Measurements from ENCODE around the gene FGFBP1. TPM values are rescaled to one million over a fixed set of nuclear protein-coding genes. Genes with fewer than 3 reads are reported as not detected.

Gene FGFBP1
- total and polyA plus RNA-seq, 2 donors (not counting 3 experiments of a cell fraction or from before 2014, with no cell fraction given), result not detected

DNA sequence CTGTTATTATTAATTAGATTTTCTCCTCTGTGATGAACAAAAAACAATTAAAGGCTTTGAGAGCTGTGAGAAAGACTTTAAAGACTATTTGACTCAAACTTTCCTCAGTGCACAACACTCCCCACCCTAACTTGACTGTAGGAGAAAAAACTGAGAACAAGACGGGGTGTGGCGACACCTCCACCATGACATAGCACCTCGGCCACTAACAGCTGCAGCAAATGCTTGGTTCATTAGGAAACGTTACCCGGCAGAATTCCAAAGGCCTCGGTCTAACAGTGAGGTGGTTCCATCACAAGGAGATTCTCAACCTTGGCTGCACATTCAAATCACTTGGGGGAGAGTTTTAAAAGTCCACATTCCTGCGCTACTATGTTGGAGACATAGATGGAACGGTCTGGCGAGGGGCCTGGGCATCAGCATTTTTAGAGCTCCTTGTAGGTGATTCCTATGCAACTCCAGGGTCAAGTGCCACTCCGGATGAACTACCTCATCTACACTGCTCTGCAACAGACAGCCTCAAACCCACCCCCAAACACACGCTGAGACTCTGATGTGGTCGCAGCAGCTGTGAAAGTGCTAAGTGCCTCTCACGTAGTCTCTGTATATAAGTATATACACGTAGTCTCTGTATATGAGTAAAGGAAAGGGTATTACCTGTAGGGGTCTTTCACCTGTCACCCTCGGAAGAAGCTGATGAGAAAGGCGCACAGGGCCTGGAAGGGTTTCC, 23.4 kb upstream of the FGFBP1 start:
- ChIA-PET POLR2A (no interaction called here), CTCF (interaction anchor here (1.1 to 5.2 kb wide), 4 partner anchors 8 to 482 kb away, joined by 4 to 58 read pairs (median 18); no protein-coding TSS in a partner anchor)
- H3K9me3 ChIP-seq (replicated peaks; ENCODE audit: control insufficient read depth, insufficient read depth, low read length), result no peaks in the 10 kb centered on the region
- H3K4me2 ChIP-seq (ENCODE audit: insufficient read depth, low read length), result no peak overlapping the region
- H3K27me3 ChIP-seq (ENCODE audit: control insufficient read depth in 2 of 2, insufficient read depth in 2 of 2, low read length in 2 of 2), result no peaks in the 10 kb centered on the region
- H2AFZ ChIP-seq (ENCODE audit: low read depth, low read length), result no peak overlapping the region
- intact Hi-C loops (cut with micrococcal nuclease), result no loop called here
- no peak overlapping the region for H3K4me3 ChIP-seq (replicated peaks in 1 of 3; ENCODE audit: insufficient read depth in 1 of 3, low read depth in 1 of 3, low read length in 3 of 3)
- FAIRE-seq, result no peak
- no TSS peak for BruUV-seq (replicated peaks)
- DNase-seq (ENCODE audit: low read depth, low spot score), result no peak
- dilution Hi-C loops (cut with MboI; ENCODE audit: extremely low pct_ligation_motif_present, low sequenced_read_pairs), result no loop called here
- no peaks in the 10 kb centered on the region for H3K79me2 ChIP-seq (ENCODE audit: control insufficient read depth, insufficient read depth, low read length)
- TF ChIP-seq, protein P1, sequence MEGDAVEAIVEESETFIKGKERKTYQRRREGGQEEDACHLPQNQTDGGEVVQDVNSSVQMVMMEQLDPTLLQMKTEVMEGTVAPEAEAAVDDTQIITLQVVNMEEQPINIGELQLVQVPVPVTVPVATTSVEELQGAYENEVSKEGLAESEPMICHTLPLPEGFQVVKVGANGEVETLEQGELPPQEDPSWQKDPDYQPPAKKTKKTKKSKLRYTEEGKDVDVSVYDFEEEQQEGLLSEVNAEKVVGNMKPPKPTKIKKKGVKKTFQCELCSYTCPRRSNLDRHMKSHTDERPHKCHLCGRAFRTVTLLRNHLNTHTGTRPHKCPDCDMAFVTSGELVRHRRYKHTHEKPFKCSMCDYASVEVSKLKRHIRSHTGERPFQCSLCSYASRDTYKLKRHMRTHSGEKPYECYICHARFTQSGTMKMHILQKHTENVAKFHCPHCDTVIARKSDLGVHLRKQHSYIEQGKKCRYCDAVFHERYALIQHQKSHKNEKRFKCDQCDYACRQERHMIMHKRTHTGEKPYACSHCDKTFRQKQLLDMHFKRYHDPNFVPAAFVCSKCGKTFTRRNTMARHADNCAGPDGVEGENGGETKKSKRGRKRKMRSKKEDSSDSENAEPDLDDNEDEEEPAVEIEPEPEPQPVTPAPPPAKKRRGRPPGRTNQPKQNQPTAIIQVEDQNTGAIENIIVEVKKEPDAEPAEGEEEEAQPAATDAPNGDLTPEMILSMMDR (IDR thresholded peaks at IDR 0.05; ENCODE audit: extremely low read depth in 1 of 2, insufficient read depth in 1 of 2, low read depth in 1 of 2, low read length in 2 of 2), result no peak
- TF ChIP-seq FOS (IDR thresholded peaks at IDR 0.05; ENCODE audit: borderline replicate concordance, insufficient read depth, low read length) (no peak), MYC (IDR thresholded peaks at IDR 0.05; ENCODE audit: low read depth, low read length) (no peak), POLR2AphosphoS5 (IDR thresholded peaks at IDR 0.05; ENCODE audit: insufficient read depth, low read depth, low read length) (no peak), POLR2A (IDR thresholded peaks at IDR 0.05; ENCODE audit: low read depth, low read length) (no peak), GATA2 (IDR thresholded peaks at IDR 0.05; ENCODE audit: insufficient read depth, insufficient read length, low read depth, low read length) (no peak), EZH2 (IDR thresholded peaks at IDR 0.05; ENCODE audit: borderline replicate concordance, low read depth, low read length, severe bottlenecking) (no peak), JUN (IDR thresholded peaks at IDR 0.05; ENCODE audit: borderline replicate concordance, insufficient read depth, insufficient read length, low read depth) (no peak)
- TF ChIP-seq, protein P2, sequence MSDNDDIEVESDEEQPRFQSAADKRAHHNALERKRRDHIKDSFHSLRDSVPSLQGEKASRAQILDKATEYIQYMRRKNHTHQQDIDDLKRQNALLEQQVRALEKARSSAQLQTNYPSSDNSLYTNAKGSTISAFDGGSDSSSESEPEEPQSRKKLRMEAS (IDR thresholded peaks at IDR 0.05; ENCODE audit: insufficient read depth, insufficient read length), result no peak
- no peaks in the 10 kb centered on the region for H3K4me1 ChIP-seq (ENCODE audit: control insufficient read depth, extremely low read depth, insufficient read depth, low read length)
- no peak overlapping the region for H3K27ac ChIP-seq (ENCODE audit: insufficient read depth, low read depth, low read length)
- no peaks in the 10 kb centered on the region for H4K20me1 ChIP-seq (replicated peaks; ENCODE audit: control insufficient read depth, extremely low read depth, insufficient read depth, low read length)
- H3K9me1 ChIP-seq (replicated peaks; ENCODE audit: control insufficient read depth, extremely low read depth, insufficient read depth, low read length), result no peaks in the 10 kb centered on the region
- H3K9ac ChIP-seq (replicated peaks; ENCODE audit: extremely low read depth, insufficient read depth, low read length), result no peak overlapping the region
- H3K36me3 ChIP-seq (ENCODE audit: control insufficient read depth in 2 of 2, extremely low read depth in 1 of 2, insufficient read depth in 2 of 2, low read length in 2 of 2), result no peaks in the 10 kb centered on the region
